ENCODE measurements around the gene FILIP1L. TPM values are rescaled to one million over a fixed set of nuclear protein-coding genes. Genes with fewer than 3 reads are reported as not detected.

FILIP1L gene
- total and polyA plus RNA-seq, 5 donors: 42.2 to 88.3 (median 56.4) TPM

GRCh38 chr3:99990179-99990578 lies 124.1 kb downstream of the FILIP1L start:
- DNase-seq (no peak), ATAC-seq (no peak)
- 97% methylated on average over 1 of the region's 1 CpG for WGBS
- Histone ChIP-seq H3K27ac (ENCODE audit: low read length) (no peak overlapping the region), H3K4me3 (ENCODE audit: low read length) (no peak overlapping the region), H3K9me3 (ENCODE audit: control insufficient read depth, low read length) (no peaks in the 10 kb centered on the region), H3K4me1 (ENCODE audit: control insufficient read depth, insufficient read depth, low read length) (no peaks in the 10 kb centered on the region), H3K27me3 (ENCODE audit: control insufficient read depth, insufficient read depth) (no peaks in the 10 kb centered on the region)
- intact Hi-C loops (cut with DNase I): no loop called here

- DNase-seq: no peak
- Histone ChIP-seq H3K27ac (ENCODE audit: low read length) (no peak overlapping the region), H3K27me3 (ENCODE audit: control insufficient read depth, insufficient read depth) (no peaks in the 10 kb centered on the region), H3K4me1 (ENCODE audit: control insufficient read depth, insufficient read depth, low read length) (no peaks in the 10 kb centered on the region), H3K9me3 (ENCODE audit: control insufficient read depth, low read length) (no peaks in the 10 kb centered on the region), H3K4me3 (ENCODE audit: low read length) (no peak overlapping the region)
- intact Hi-C loops (cut with DNase I): no loop called here
- WGBS: 83% methylated on average over 2 of the region's 2 CpGs
- ATAC-seq: no peak
Observed at GRCh38 chr3:99984668-99985067, 129.6 kb downstream of the FILIP1L start.

GRCh38 chr3:99984139-99984538 lies 130.2 kb downstream of the FILIP1L start:
- H3K4me1 ChIP-seq (ENCODE audit: control insufficient read depth, insufficient read depth, low read length): no peaks in the 10 kb centered on the region
- no peaks in the 10 kb centered on the region for H3K27me3 ChIP-seq (ENCODE audit: control insufficient read depth, insufficient read depth)
- H3K27ac ChIP-seq (ENCODE audit: low read length): no peak overlapping the region
- no peaks in the 10 kb centered on the region for H3K9me3 ChIP-seq (ENCODE audit: control insufficient read depth, low read length)
- no peak overlapping the region for H3K4me3 ChIP-seq (ENCODE audit: low read length)
- DNase-seq (no peak), ATAC-seq (no peak)
- intact Hi-C loops (cut with DNase I): no loop called here

GRCh38 chr3:99982650-99983049 lies 131.7 kb downstream of the FILIP1L start:
- intact Hi-C loops (cut with DNase I): no loop called here
- DNase-seq (no peak), ATAC-seq (no peak)
- no peak overlapping the region for H3K27ac ChIP-seq (ENCODE audit: low read length)
- H3K27me3 ChIP-seq (ENCODE audit: control insufficient read depth, insufficient read depth): no peaks in the 10 kb centered on the region
- 98% methylated on average over 2 of the region's 2 CpGs for WGBS
- H3K4me3 ChIP-seq (ENCODE audit: low read length): no peak overlapping the region
- H3K4me1 ChIP-seq (ENCODE audit: control insufficient read depth, insufficient read depth, low read length): no peaks in the 10 kb centered on the region
- no peaks in the 10 kb centered on the region for H3K9me3 ChIP-seq (ENCODE audit: control insufficient read depth, low read length)

- DNase-seq (no peak), ATAC-seq (peak; percentile 21 to 38)
- no peak overlapping the region for H3K4me3 ChIP-seq (ENCODE audit: low read length)
- H3K4me1 ChIP-seq (ENCODE audit: control insufficient read depth, insufficient read depth, low read length): no peaks in the 10 kb centered on the region
- no peaks in the 10 kb centered on the region for H3K27me3 ChIP-seq (ENCODE audit: control insufficient read depth, insufficient read depth)
- H3K9me3 ChIP-seq (ENCODE audit: control insufficient read depth, low read length): no peaks in the 10 kb centered on the region
- WGBS: 95% methylated on average over 1 of the region's 1 CpG
- H3K27ac ChIP-seq (ENCODE audit: low read length): peak overlapping the region; percentile 40
- intact Hi-C loops (cut with DNase I): no loop called here
Observed at GRCh38 chr3:99981138-99981537, 133.2 kb downstream of the FILIP1L start.

GRCh38 chr3:99980606-99981005 lies 133.7 kb downstream of the FILIP1L start:
- Histone ChIP-seq H3K9me3 (ENCODE audit: control insufficient read depth, low read length) (no peaks in the 10 kb centered on the region), H3K27me3 (ENCODE audit: control insufficient read depth, insufficient read depth) (no peaks in the 10 kb centered on the region), H3K4me3 (ENCODE audit: low read length) (no peak overlapping the region), H3K27ac (ENCODE audit: low read length) (peak overlapping the region; percentile 43), H3K4me1 (ENCODE audit: control insufficient read depth, insufficient read depth, low read length) (no peaks in the 10 kb centered on the region)
- DNase-seq: no peak
- intact Hi-C loops (cut with DNase I): no loop called here
- peak; percentile 66 to 84 for ATAC-seq
- 72% methylated on average over 3 of the region's 3 CpGs for WGBS

GRCh38 chr3:99978221-99978620 lies 136.1 kb downstream of the FILIP1L start:
- no peaks in the 10 kb centered on the region for H3K4me1 ChIP-seq (ENCODE audit: control insufficient read depth, insufficient read depth, low read length)
- no peak overlapping the region for H3K27ac ChIP-seq (ENCODE audit: low read length)
- no peaks in the 10 kb centered on the region for H3K27me3 ChIP-seq (ENCODE audit: control insufficient read depth, insufficient read depth)
- 98% methylated on average over 1 of the region's 1 CpG for WGBS
- H3K9me3 ChIP-seq (ENCODE audit: control insufficient read depth, low read length): no peaks in the 10 kb centered on the region
- DNase-seq (no peak), ATAC-seq (no peak)
- no peak overlapping the region for H3K4me3 ChIP-seq (ENCODE audit: low read length)
- intact Hi-C loops (cut with DNase I): no loop called here

GRCh38 chr3:99976584-99976983 lies 137.7 kb downstream of the FILIP1L start:
- H3K4me1 ChIP-seq (ENCODE audit: control insufficient read depth, insufficient read depth, low read length): no peaks in the 10 kb centered on the region
- H3K27ac ChIP-seq (ENCODE audit: low read length): no peak overlapping the region
- intact Hi-C loops (cut with DNase I): no loop called here

GRCh38 chr3:99974989-99975388 lies 139.3 kb downstream of the FILIP1L start:
- Histone ChIP-seq H3K27me3 (ENCODE audit: control insufficient read depth, insufficient read depth) (no peaks in the 10 kb centered on the region), H3K4me3 (ENCODE audit: low read length) (no peak overlapping the region), H3K4me1 (ENCODE audit: control insufficient read depth, insufficient read depth, low read length) (no peaks in the 10 kb centered on the region), H3K9me3 (ENCODE audit: control insufficient read depth, low read length) (no peaks in the 10 kb centered on the region), H3K27ac (ENCODE audit: low read length) (no peak overlapping the region)
- ATAC-seq: no peak
- 95% methylated on average over 2 of the region's 2 CpGs for WGBS
- no peak for DNase-seq
- intact Hi-C loops (cut with DNase I): no loop called here

More at GRCh38 chr3:99976584-99976983, 137.7 kb downstream of the FILIP1L start:
- ATAC-seq: no peak
- Histone ChIP-seq H3K9me3 (ENCODE audit: control insufficient read depth, low read length) (no peaks in the 10 kb centered on the region), H3K4me3 (ENCODE audit: low read length) (no peak overlapping the region), H3K27me3 (ENCODE audit: control insufficient read depth, insufficient read depth) (no peaks in the 10 kb centered on the region)
- no peak for DNase-seq

GRCh38 chr3:99972380-99973104 lies 141.8 kb downstream of the FILIP1L start:
- WGBS: 74% methylated on average over 8 of the region's 8 CpGs
- Histone ChIP-seq H3K9me3 (ENCODE audit: control insufficient read depth, low read length) (no peaks in the 10 kb centered on the region), H3K4me3 (ENCODE audit: low read length) (no peak overlapping the region), H3K4me1 (ENCODE audit: control insufficient read depth, insufficient read depth, low read length) (no peaks in the 10 kb centered on the region), H3K27ac (ENCODE audit: low read length) (no peak overlapping the region), H3K27me3 (ENCODE audit: control insufficient read depth, insufficient read depth) (no peaks in the 10 kb centered on the region)
- ATAC-seq: peak; percentile 31 to 43
- intact Hi-C loops (cut with DNase I): no loop called here
- DNase-seq: peak in 1 of 3 donors; percentile 49

GRCh38 chr3:99971761-99972160 lies 142.5 kb downstream of the FILIP1L start:
- no peak for ATAC-seq

GRCh38 chr3:99970198-99970597 lies 144.1 kb downstream of the FILIP1L start:
- Histone ChIP-seq H3K27me3 (ENCODE audit: control insufficient read depth, insufficient read depth) (no peaks in the 10 kb centered on the region), H3K27ac (ENCODE audit: low read length) (no peak overlapping the region), H3K4me3 (ENCODE audit: low read length) (no peak overlapping the region), H3K4me1 (ENCODE audit: control insufficient read depth, insufficient read depth, low read length) (no peaks in the 10 kb centered on the region), H3K9me3 (ENCODE audit: control insufficient read depth, low read length) (no peaks in the 10 kb centered on the region)
- DNase-seq (no peak), ATAC-seq (no peak)
- 98% methylated on average over 1 of the region's 1 CpG for WGBS
- intact Hi-C loops (cut with DNase I): no loop called here

More at GRCh38 chr3:99971761-99972160, 142.5 kb downstream of the FILIP1L start:
- intact Hi-C loops (cut with DNase I): no loop called here
- no peak overlapping the region for H3K4me3 ChIP-seq (ENCODE audit: low read length)
- no peaks in the 10 kb centered on the region for H3K9me3 ChIP-seq (ENCODE audit: control insufficient read depth, low read length)
- H3K27ac ChIP-seq (ENCODE audit: low read length): no peak overlapping the region
- no peak for DNase-seq
- no peaks in the 10 kb centered on the region for H3K27me3 ChIP-seq (ENCODE audit: control insufficient read depth, insufficient read depth)
- no peaks in the 10 kb centered on the region for H3K4me1 ChIP-seq (ENCODE audit: control insufficient read depth, insufficient read depth, low read length)
- 98% methylated on average over 3 of the region's 3 CpGs for WGBS
